HG02623 (cell line): Measurements from ENCODE around the gene C1orf74.
"Not testable (repeated sequence)": the region's sequence is repeated elsewhere in the genome, so short reads cannot be mapped to it uniquely, and the experiment has no call there.

Experiments
- ATAC-seq: cut with Tn5 transposase; IDR thresholded peaks from one replicate; pipeline ENCODE4 v1.9.1; 2021; ENCODE audit warnings: moderate library complexity; ENCODE audit not compliant: unreplicated experiment

The C1orf74 gene

GRCh38 chr1:209805875-209806760 lies 21.8 kb upstream of the C1orf74 start, which contains the start of gene IRF6:
Gene IRF6 (minus strand): TSS chr1:209806142. CDS start chr1:209801413, 4,729 bp downstream.
- ATAC-seq: peak; percentile 92

- ATAC-seq: no peak
Observed at GRCh38 chr1:209805341-209805781, 21.0 kb upstream of the C1orf74 start.

- ATAC-seq: no peak
Observed at GRCh38 chr1:209803568-209803967, 19.2 kb upstream of the C1orf74 start.

- no peak for ATAC-seq
Observed at GRCh38 chr1:209802780-209803152, 18.4 kb upstream of the C1orf74 start.

- ATAC-seq: no peak
Observed at GRCh38 chr1:209802117-209802779, 17.9 kb upstream of the C1orf74 start.

GRCh38 chr1:209800984-209801834 lies 16.9 kb upstream of the C1orf74 start:
- ATAC-seq: no peak

- no peak for ATAC-seq
Observed at GRCh38 chr1:209797978-209798639, 13.8 kb upstream of the C1orf74 start.

- ATAC-seq: not testable (repeated sequence)
Observed at GRCh38 chr1:209793711-209794110, 9.4 kb upstream of the C1orf74 start.

- no peak for ATAC-seq
Observed at GRCh38 chr1:209791920-209792319, 7.6 kb upstream of the C1orf74 start.

GRCh38 chr1:209790286-209791193 lies 6.2 kb upstream of the C1orf74 start:
- ATAC-seq: no peak

GRCh38 chr1:209789245-209789644 lies 4.9 kb upstream of the C1orf74 start:
- ATAC-seq: no peak

- ATAC-seq: no peak
Observed at GRCh38 chr1:209787551-209787950, 3.2 kb upstream of the C1orf74 start.

- no peak for ATAC-seq
Observed at GRCh38 chr1:209786146-209786545, 1.8 kb upstream of the C1orf74 start.

- ATAC-seq: no peak
Observed at GRCh38 chr1:209785592-209785991, 1.2 kb upstream of the C1orf74 start.

GRCh38 chr1:209783386-209783785 lies 973 bp downstream of the C1orf74 start:
- ATAC-seq: no peak

- no peak for ATAC-seq
Observed at GRCh38 chr1:209780268-209780667, 4.1 kb downstream of the C1orf74 start.

GRCh38 chr1:209778102-209778501 lies 6.3 kb downstream of the C1orf74 start:
- ATAC-seq: no peak

GRCh38 chr1:209777587-209777986 lies 6.8 kb downstream of the C1orf74 start:
- ATAC-seq: no peak

GRCh38 chr1:209775678-209776077 lies 8.7 kb downstream of the C1orf74 start:
- no peak for ATAC-seq

GRCh38 chr1:209774592-209774991 lies 9.8 kb downstream of the C1orf74 start:
- no peak for ATAC-seq
